CD14-positive monocyte (primary cell): ENCODE measurements around the gene KRTAP4-11. TPM values are rescaled to one million over a fixed set of nuclear protein-coding genes. Genes with fewer than 3 reads are reported as not detected.
"Not testable (repeated sequence)": the region's sequence is repeated elsewhere in the genome, so short reads cannot be mapped to it uniquely, and the experiment has no call there.

Experiments used
- DNase-seq, 3 donors: peaks; one replicate each; pipeline ENCODE4 v3.0.0-alpha.2; 2011 to 2022
- H2AFZ ChIP-seq: 2 replicates; pipeline ENCODE4 v1.6.0; 2012; ENCODE audit warnings: mild to moderate bottlenecking, low read depth, low read length, inconsistent platforms; ENCODE audit not compliant: insufficient read depth, poor library complexity, severe bottlenecking
- H3K27ac ChIP-seq, 2 donors: 1 replicate in 1 of 2; 2 replicates in 1 of 2; pipeline ENCODE4 v1.5.1; 2012 to 2013; ENCODE audit warnings: low read length in 2 of 2, control low read depth in 1 of 2, inconsistent platforms in 1 of 2, low read depth in 1 of 2, mild to moderate bottlenecking in 1 of 2
- H3K27me3 ChIP-seq, 2 donors: one replicate each; pipeline versions ENCODE4 v1.6.0 to v1.6.1; 2011 to 2013; ENCODE audit warnings: low read length in 2 of 2; ENCODE audit not compliant: control insufficient read depth in 2 of 2, insufficient read depth in 2 of 2
- H3K36me3 ChIP-seq, 2 donors: replicated peaks in 1 of 2; 1 replicate in 1 of 2; 2 replicates in 1 of 2; pipeline versions ENCODE4 v1.5.1 to v1.6.1; 2012 to 2013; ENCODE audit warnings: low read length in 2 of 2, control low read depth in 1 of 2, inconsistent platforms in 1 of 2, mild to moderate bottlenecking in 1 of 2; ENCODE audit not compliant: insufficient read depth in 2 of 2, control insufficient read depth in 1 of 2
- H3K4me1 ChIP-seq, 2 donors: 1 replicate in 1 of 2; 2 replicates in 1 of 2; pipeline versions ENCODE4 v1.5.1 to v1.6.1; 2012 to 2013; ENCODE audit warnings: low read length in 2 of 2, control low read depth in 1 of 2, inconsistent platforms in 1 of 2, mild to moderate bottlenecking in 1 of 2, moderate library complexity in 1 of 2; ENCODE audit not compliant: insufficient read depth in 2 of 2, control insufficient read depth in 1 of 2
- H3K4me2 ChIP-seq: replicated peaks from 2 replicates; pipeline ENCODE3; 2012; ENCODE audit warnings: low read length, moderate library complexity, mild to moderate bottlenecking; ENCODE audit not compliant: poor library complexity, severe bottlenecking; ENCODE audit errors: extremely low read depth
- H3K4me3 ChIP-seq, 3 experiments: fragments of 200-600 bp in 1 of 3; sonication (generic) in 1 of 3; replicated peaks in 1 of 3; 1 replicate in 2 of 3; 2 replicates in 1 of 3; pipeline ENCODE4 v1.5.1; 2011 to 2013; ENCODE audit warnings: low read length in 3 of 3, mild to moderate bottlenecking in 3 of 3, control low read depth in 2 of 3, low read depth in 2 of 3, inconsistent platforms in 1 of 3, moderate library complexity in 1 of 3
- H3K79me2 ChIP-seq: 2 replicates; pipeline ENCODE4 v1.6.0; 2012; ENCODE audit warnings: mild to moderate bottlenecking, control low read depth, inconsistent platforms, low read length, moderate library complexity; ENCODE audit not compliant: insufficient read depth
- H3K9ac ChIP-seq: 2 replicates; pipeline ENCODE4 v1.6.0; 2017; ENCODE audit warnings: low read length, mild to moderate bottlenecking; ENCODE audit not compliant: insufficient read depth, poor library complexity, severe bottlenecking
- H3K9me3 ChIP-seq, 2 donors: replicated peaks in 1 of 2; 1 replicate in 1 of 2; 2 replicates in 1 of 2; pipeline versions ENCODE4 v1.5.1 to v1.6.1; 2012 to 2013; ENCODE audit warnings: low read length in 2 of 2, control low read depth in 1 of 2; ENCODE audit not compliant: control insufficient read depth in 1 of 2, insufficient read depth in 1 of 2
- H4K20me1 ChIP-seq: 2 replicates; pipeline ENCODE4 v1.6.0; 2012; ENCODE audit warnings: mild to moderate bottlenecking, low read length, control low read depth, moderate library complexity; ENCODE audit not compliant: insufficient read depth
- H3K27ac Mint-ChIP-seq, 7 donors: one replicate each; pipeline ENCODE4 v1.8.0; 2020; ENCODE audit warnings: mild to moderate bottlenecking in 7 of 7, mixed read lengths in 7 of 7, moderate library complexity in 6 of 7, inconsistent platforms in 2 of 7
- H3K27me3 Mint-ChIP-seq, 3 donors: one replicate each; pipeline ENCODE4 v1.8.0; 2021 to 2022; ENCODE audit warnings: low read depth in 3 of 3, mild to moderate bottlenecking in 3 of 3, mixed read lengths in 3 of 3, moderate library complexity in 3 of 3, inconsistent platforms in 1 of 3
- H3K36me3 Mint-ChIP-seq, 2 donors: one replicate each; pipeline ENCODE4 v1.8.0; 2020; ENCODE audit warnings: mixed read lengths in 2 of 2, inconsistent platforms in 1 of 2, mild to moderate bottlenecking in 1 of 2
- H3K4me1 Mint-ChIP-seq: one replicate; pipeline ENCODE4 v1.8.0; 2020; ENCODE audit warnings: mild to moderate bottlenecking, mixed read lengths
- H3K4me3 Mint-ChIP-seq, 2 donors: one replicate each; pipeline ENCODE4 v1.8.0; 2020; ENCODE audit warnings: mild to moderate bottlenecking in 2 of 2, mixed read lengths in 2 of 2, moderate library complexity in 1 of 2
- H3K9me3 Mint-ChIP-seq, 7 donors: one replicate each; pipeline ENCODE4 v1.8.0; 2020 to 2022; ENCODE audit warnings: mixed read lengths in 7 of 7, mild to moderate bottlenecking in 6 of 7, moderate library complexity in 6 of 7, inconsistent platforms in 2 of 7
- CTCF ChIP-seq: fragments of 200-600 bp; IDR thresholded peaks from one replicate; pipeline ENCODE4 v1.8.0; 2022; ENCODE audit warnings: antibody characterized with exemption, mild to moderate bottlenecking
- WGBS: methylation state at CpG from one replicate; pipeline ENCODE4 v1.1.5; 2013; ENCODE audit warnings: missing lambda C conversion rate; ENCODE audit not compliant: insufficient coverage; 5-methylcytosine and 5-hydroxymethylcytosine counted together
- intact Hi-C, 2 donors: fragments of 100-400 bp; cut with micrococcal nuclease; formaldehyde crosslinking; loops; one replicate each; pipeline versions ENCODE4 v1.15.0 to v1.15.1; 2023
- polyA plus RNA-seq, 3 donors: library from polyadenylated mRNA; depleted of rRNA in 1 of 3; unstranded in 2 of 3; stranded (reverse) in 1 of 3; fragments of 300-500 nt in 2 of 3; fragments of >200 nt in 1 of 3; fragmentation: Illumina TruSeq in 2 of 3; gene quantifications; 1 replicate in 2 of 3; 2 replicates in 1 of 3; pipeline ENCODE4 v1.2.3, GENCODE V29; 2012 to 2021

The KRTAP4-11 gene
- polyA plus RNA-seq, 3 donors, result not detected

- no peak overlapping the region for H3K4me3 ChIP-seq
- peaks cover 0 to 2% (median 0%) of the 10 kb centered on the region in 7 donors for H3K9me3 Mint-ChIP-seq
- no peak for DNase-seq
- H3K27me3 ChIP-seq, result no peaks in the 10 kb centered on the region
- no peaks in the 10 kb centered on the region for H3K36me3 ChIP-seq
- no peaks in the 10 kb centered on the region for H4K20me1 ChIP-seq
- peaks cover 2 to 4% (median 2%) of the 10 kb centered on the region in 3 donors for H3K27me3 Mint-ChIP-seq
- no peak for TF ChIP-seq CTCF
- H3K4me1 Mint-ChIP-seq, result no peaks in the 10 kb centered on the region
- H3K9me3 ChIP-seq, result no peaks in the 10 kb centered on the region
- WGBS, result 86% methylated on average over 4 of the region's 7 CpGs
- no peak overlapping the region for H2AFZ ChIP-seq
- no peak overlapping the region for H3K9ac ChIP-seq
- no peak overlapping the region for H3K4me2 ChIP-seq
- no peak overlapping the region for H3K4me3 Mint-ChIP-seq
- no peaks in the 10 kb centered on the region for H3K4me1 ChIP-seq
- no peak overlapping the region for H3K27ac Mint-ChIP-seq
- no peaks in the 10 kb centered on the region for H3K36me3 Mint-ChIP-seq
- intact Hi-C loops, result no loop called here
- no peaks in the 10 kb centered on the region for H3K79me2 ChIP-seq
- no peak overlapping the region for H3K27ac ChIP-seq
These were observed 45.7 kb upstream of the KRTAP4-11 start for GRCh38 chr17:41163828-41164227.

- Mint-ChIP-seq H3K4me1 (no peaks in the 10 kb centered on the region), H3K27me3 (peaks cover 0 to 4% (median 4%) of the 10 kb centered on the region in 3 donors), H3K27ac (no peak within 1 kb of the TSS), H3K4me3 (no peak within 1 kb of the TSS), H3K36me3 (no peaks in the 10 kb centered on the region), H3K9me3 (peaks cover 0 to 2% (median 0%) of the 10 kb centered on the region in 7 donors)
- no peaks in the 10 kb centered on the region for H3K36me3 ChIP-seq
- no CpG with 5 or more reads among the region's 1 CpG for WGBS
- TF ChIP-seq CTCF, result no peak
- H3K9me3 ChIP-seq, result no peaks in the 10 kb centered on the region
- H3K4me3 ChIP-seq, result no peak within 1 kb of the TSS
- DNase-seq, result no peak
- intact Hi-C loops, result no loop called here
- no peak within 1 kb of the TSS for H3K27ac ChIP-seq
- H3K4me1 ChIP-seq, result no peaks in the 10 kb centered on the region
- H3K27me3 ChIP-seq, result no peaks in the 10 kb centered on the region
- no peaks in the 10 kb centered on the region for H3K79me2 ChIP-seq
- no peak within 1 kb of the TSS for H3K9ac ChIP-seq
- no peak within 1 kb of the TSS for H2AFZ ChIP-seq
- H4K20me1 ChIP-seq, result no peaks in the 10 kb centered on the region
- H3K4me2 ChIP-seq, result no peak within 1 kb of the TSS
These were observed 42.5 kb upstream of the KRTAP4-11 start, which contains the start of gene KRTAP4-4 for GRCh38 chr17:41160648-41161047. Gene KRTAP4-4, minus strand, starts transcription at chr17:41160748. Its CDS starts 57 bp downstream, at chr17:41160691.

- H3K4me3 Mint-ChIP-seq, H4K20me1 ChIP-seq, intact Hi-C loops, DNase-seq, H3K27me3 Mint-ChIP-seq, H3K27me3 ChIP-seq, H3K36me3 ChIP-seq, H3K9me3 ChIP-seq, H3K9me3 Mint-ChIP-seq, H3K27ac ChIP-seq, H3K4me2 ChIP-seq, H3K79me2 ChIP-seq, H2AFZ ChIP-seq, H3K4me1 ChIP-seq, H3K9ac ChIP-seq, H3K4me3 ChIP-seq, H3K4me1 Mint-ChIP-seq, H3K36me3 Mint-ChIP-seq, H3K27ac Mint-ChIP-seq: not testable (repeated sequence)
- WGBS, result 97% methylated on average over 2 of the region's 3 CpGs
These were observed 42.0 kb upstream of the KRTAP4-11 start for GRCh38 chr17:41160190-41160589.
